NCI-H2171 treated with DMSO at 0.1 percent for 48 hours (cell line): ENCODE measurements around the gene ARID1B.
A peak's percentile ranks its signal among the peaks of the same experiment; 100 is the strongest.

Source experiments
- DNase-seq: peaks from one replicate; lab custom pipeline; 2025; lab: John Stamatoyannopoulos, UW

The ARID1B gene

DNA sequence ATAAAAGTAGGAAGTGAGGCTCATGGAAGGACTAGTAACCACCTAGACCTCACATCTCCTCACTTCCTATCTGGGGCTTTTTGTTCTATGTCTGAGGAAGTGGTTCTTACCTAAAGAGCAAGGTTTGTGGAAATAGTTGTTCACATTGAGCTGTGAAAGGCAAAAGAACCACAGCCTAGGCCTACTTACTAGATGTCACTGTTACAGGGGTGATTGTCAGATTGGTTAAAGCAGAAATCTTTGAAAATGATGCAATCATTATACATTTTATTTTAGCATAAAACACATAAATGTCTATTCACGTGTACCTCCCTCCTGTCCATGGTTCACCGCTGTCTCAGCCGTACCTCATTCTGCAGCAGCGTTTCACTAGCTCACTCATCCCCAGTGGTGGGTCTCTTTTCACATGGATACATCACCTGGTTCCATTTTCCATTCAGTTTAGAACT, 277.4 kb downstream of the ARID1B start:
- no peak for DNase-seq

- no peak for DNase-seq
Measured at GRCh38 chr6:157055863-157056262, 278.7 kb downstream of the ARID1B start.

- no peak for DNase-seq
Measured at GRCh38 chr6:157056275-157056674, 279.1 kb downstream of the ARID1B start.

DNA sequence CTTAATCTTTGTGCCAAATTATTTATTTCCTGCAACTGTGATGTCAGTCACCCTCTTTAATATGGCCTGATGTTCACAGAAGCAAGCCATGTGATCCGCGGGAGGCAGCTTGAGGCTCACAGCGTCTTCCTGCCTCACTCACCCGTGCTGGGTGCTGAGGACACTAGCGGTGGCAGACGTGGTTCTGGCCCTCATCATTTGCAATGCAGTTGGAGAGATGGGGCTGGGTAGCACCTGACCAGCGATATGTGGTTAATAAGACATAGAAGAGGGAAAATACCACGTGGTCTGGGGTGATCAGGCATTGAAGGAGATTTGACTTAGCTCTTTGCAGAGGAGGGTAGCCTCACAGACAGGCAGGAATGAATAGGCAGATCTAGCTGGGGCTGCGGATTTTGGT, 281.4 kb downstream of the ARID1B start:
- no peak for DNase-seq

- no peak for DNase-seq
Measured at GRCh38 chr6:157059781-157060180, 282.6 kb downstream of the ARID1B start.

DNA sequence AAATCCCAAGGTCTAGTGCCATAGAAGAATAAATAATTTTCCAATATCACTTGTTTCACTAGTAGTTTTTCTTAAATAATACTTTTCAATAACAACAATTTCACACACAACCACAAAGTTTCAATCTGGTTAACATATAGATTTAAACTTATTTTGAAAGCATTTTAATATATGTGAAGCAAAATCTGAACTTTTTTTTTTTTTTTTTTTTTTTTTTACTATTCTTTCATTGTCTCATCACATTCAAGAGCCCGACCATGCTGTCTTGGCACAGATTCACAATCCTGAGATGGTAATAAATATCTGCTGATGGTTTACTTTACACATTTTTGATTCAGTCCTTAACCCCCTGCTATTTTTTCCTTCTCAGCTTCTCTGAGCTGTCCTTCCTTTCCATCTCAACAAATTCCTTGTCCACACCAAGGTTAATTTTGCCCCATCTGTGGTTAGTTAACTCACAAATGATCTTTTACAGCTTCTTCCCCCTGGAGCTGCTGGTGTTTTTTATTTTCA, 283.3 kb downstream of the ARID1B start:
- DNase-seq: no peak

DNA sequence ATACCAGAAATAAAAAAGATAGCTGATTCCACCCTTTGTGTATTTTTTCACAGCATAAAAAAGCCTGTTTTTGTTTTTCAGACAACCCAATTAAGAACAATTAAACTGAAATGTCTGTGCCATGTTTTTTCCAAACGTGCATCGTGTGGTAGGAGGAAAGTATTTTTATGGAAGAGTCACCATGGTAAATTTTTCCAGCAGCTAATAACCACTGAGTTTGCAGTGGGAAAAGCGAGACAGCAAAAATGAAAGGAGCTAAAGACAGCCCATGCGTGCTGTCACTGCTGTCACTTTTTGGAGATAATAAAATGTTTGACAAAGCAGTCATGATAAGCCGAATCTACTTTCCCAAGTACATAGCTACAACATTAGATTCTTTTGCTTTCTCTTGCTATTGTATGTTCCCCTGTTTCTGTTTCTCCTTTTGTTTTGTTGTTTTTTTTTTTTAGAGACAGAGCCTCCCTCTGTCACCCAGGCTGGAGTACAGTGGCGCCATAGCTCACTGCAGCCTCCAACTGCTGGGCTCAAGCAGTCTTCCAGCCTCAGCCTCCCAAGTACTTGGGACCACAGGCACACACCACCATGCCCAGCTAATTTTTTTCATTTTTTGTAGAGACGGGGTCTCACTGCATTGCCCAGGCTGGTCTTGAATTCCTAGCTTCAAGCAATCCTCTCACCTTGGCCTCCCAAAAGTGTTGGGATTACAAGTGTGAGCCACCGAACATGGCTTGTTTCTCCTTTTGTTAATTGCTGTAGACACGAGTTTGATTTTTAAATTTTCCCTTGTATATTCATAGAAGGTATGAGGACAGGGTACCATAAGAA, 284.8 kb downstream of the ARID1B start:
- DNase-seq: no peak

DNA sequence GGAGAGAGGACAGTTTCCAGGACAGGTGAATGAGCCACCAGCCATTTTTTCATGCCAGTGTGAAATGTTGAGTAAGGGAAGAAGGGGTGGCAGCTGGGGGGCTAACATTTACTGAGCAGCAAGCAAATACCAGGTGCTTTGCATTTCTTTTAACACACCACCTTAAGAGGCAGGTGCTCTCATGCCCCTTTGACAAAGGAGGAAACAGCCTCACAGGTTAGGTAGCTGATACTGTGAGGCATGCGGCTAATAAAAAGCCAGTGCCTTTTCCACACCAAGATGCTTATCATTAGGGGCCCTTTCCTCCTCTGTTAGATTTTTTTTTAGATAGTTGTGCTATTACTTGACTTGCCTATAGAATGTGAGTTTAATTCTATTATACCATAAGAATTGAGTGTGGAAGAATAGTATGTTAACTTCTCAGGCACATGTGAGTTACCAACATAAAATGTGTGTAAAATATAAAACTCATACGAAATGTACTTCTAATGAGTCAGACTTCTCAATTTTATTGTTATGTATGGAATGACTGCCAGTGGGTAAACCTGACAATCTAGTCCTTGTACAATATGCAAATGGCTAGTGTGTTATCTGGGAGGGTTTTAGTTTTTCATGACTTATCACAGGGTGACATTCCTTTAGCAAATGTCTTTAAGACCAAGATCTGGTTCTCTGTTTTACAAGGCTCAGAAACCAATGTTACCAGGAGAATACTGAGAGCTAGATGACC, 286.2 kb downstream of the ARID1B start:
- no peak for DNase-seq

DNA sequence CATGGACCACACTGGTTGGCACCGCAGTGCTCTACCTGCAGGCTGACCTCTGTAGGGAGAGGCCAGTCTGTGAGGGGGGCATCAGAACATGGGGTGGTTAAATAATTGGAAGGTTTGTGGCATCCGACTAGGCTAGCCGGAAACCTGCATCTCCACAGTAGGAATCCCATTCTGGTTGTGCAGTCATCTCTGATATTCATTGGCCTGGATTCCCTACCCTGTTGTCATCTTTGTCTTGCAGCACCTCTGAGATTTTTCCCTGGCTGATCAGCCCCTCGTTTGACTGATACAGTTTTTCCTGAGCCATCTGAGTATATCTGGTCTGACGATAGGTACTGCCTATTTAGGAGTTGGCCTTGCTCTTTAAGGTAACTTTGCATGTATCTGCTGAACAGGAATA, 286.7 kb downstream of the ARID1B start:
- no peak for DNase-seq

DNA sequence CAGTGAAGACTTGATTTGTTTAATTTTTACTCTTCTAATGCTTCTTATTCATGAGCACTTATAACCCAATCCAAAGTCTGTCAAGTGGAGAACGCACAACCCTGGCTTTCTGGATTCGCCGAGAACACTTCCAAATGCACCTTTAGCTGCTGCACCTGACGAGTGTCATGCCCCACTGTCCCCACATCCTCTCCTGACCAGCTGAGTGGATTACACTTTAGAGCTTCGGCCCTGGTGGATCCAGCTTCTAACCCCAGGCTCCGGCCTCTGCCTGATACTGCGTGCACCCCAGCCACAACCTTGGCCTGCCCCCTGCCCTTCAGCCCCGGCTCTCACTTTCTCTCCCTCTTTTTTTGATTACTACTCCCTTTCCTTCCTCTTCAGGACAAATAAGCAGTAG, 287.3 kb downstream of the ARID1B start:
- no peak for DNase-seq

GRCh38 chr6:157065366-157065765, 288.2 kb downstream of the ARID1B start:
- no peak for DNase-seq

- DNase-seq: no peak
Measured at GRCh38 chr6:157066781-157067491, 289.8 kb downstream of the ARID1B start.

DNA sequence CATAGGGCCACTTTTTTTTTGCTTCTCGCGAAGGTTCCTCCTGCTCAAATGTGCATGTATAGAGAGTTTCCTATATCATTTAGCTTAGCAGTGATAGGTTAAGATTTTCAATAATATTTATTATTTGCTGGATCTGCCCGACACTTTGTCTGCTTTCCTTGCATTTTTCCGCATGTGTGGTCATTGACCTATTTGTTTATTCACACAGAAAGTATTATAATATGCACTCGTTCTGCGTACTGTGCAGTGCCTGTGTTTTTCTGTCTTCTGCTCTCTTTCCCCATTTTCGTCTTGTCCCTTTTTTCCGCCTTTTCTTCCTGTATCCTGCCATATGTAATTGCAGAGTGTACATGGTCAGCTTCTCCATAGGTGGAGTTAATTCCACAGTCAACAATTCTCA, 290.3 kb downstream of the ARID1B start:
- no peak for DNase-seq

GRCh38 chr6:157068691-157069324, 291.6 kb downstream of the ARID1B start:
- DNase-seq: no peak

- DNase-seq: no peak
Measured at GRCh38 chr6:157069585-157069984, 292.4 kb downstream of the ARID1B start.

GRCh38 chr6:157070403-157071107, 293.4 kb downstream of the ARID1B start:
- DNase-seq: peak; percentile 16

DNA sequence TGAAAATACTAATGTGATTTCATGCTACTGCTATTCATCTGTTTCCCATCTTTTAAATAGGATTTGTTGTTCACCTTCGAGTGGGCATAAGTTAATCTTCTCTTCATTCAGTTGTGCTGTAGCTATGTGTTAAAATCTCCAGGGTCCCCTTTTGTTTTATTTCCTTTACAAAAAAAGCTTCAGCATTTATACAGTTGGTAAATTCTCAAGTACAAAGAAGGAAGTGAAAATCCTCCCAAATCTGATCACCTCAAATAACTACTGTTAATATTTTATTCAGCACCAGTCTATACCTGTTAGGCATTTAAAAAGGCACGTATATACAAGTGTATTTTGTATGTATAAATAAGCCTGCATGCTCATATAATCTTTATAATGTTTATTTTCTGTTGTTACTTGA, 294.9 kb downstream of the ARID1B start:
- DNase-seq: no peak

DNA sequence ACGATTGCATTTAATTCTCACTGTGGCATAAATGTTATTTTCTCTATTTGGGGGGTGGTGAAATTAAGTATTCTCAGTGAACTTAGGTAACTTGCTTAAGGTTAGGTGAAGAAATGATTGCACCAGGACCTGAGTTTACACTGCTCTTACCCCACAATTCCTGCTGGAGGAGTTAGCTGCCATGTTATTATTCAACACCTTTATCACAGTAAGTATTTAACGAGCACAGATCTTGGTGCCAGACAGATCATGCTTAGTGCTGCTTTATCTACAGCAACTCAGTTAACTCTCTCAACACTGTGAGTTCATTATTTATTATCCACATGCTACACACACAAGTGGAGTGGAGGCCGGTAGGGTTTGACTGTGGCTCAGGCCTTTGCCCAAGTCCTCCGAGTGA, 296.4 kb downstream of the ARID1B start:
- DNase-seq: no peak

DNA sequence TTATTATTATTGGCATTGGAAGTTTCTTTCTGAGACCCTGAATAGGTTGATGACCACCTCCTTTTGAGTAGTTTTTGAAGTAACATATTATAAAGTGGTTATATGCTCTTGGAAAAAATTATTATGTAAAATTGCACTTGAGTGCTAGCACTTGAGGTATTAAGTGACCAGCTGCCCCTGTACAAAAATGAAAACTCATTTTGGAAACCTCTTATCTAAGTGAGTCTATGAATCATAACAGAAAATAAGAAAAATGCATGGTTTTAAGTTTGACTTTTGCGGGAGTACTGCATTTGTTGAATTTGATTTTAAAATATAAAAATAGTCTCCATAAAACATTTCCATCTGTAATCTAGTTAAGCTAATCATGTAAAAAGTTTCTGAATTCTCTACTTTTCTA, 297.8 kb downstream of the ARID1B start:
- DNase-seq: no peak

GRCh38 chr6:157075549-157076450, 298.6 kb downstream of the ARID1B start:
- no peak for DNase-seq
